Measurements from ENCODE around the gene MAP1LC3B2.

Gene MAP1LC3B2

GRCh38 chr12:116597886-116598285 lies 38.7 kb downstream of the MAP1LC3B2 start:
- DNase-seq, result no peak

- DNase-seq, result no peak
Observed at GRCh38 chr12:116598311-116599284, 39.4 kb downstream of the MAP1LC3B2 start.

- DNase-seq, result peak in 1 of 2 experiments; percentile 14
Observed at GRCh38 chr12:116599285-116600136, 40.3 kb downstream of the MAP1LC3B2 start.

GRCh38 chr12:116600959-116601918 lies 42.1 kb downstream of the MAP1LC3B2 start:
- DNase-seq, result no peak

GRCh38 chr12:116601933-116602810 lies 43.0 kb downstream of the MAP1LC3B2 start:
- DNase-seq, result no peak

GRCh38 chr12:116603546-116604177 lies 44.5 kb downstream of the MAP1LC3B2 start:
- DNase-seq, result peak; percentile 6 to 60

GRCh38 chr12:116604178-116604895 lies 45.2 kb downstream of the MAP1LC3B2 start:
- peak; percentile 61 to 74 for DNase-seq

- no peak for DNase-seq
Observed at GRCh38 chr12:116604951-116605641, 45.9 kb downstream of the MAP1LC3B2 start.

GRCh38 chr12:116606397-116606796 lies 47.2 kb downstream of the MAP1LC3B2 start:
- no peak for DNase-seq

- DNase-seq, result no peak
Observed at GRCh38 chr12:116607039-116607438, 47.9 kb downstream of the MAP1LC3B2 start.

GRCh38 chr12:116609319-116610114 lies 50.3 kb downstream of the MAP1LC3B2 start:
- DNase-seq, result no peak

- DNase-seq, result no peak
Observed at GRCh38 chr12:116610971-116611541, 51.9 kb downstream of the MAP1LC3B2 start.

- no peak for DNase-seq
Observed at GRCh38 chr12:116612436-116612835, 53.3 kb downstream of the MAP1LC3B2 start.

- no peak for DNase-seq
Observed at GRCh38 chr12:116613256-116613655, 54.1 kb downstream of the MAP1LC3B2 start.

GRCh38 chr12:116614194-116614915 lies 55.2 kb downstream of the MAP1LC3B2 start:
- DNase-seq, result no peak

GRCh38 chr12:116615141-116615861 lies 56.1 kb downstream of the MAP1LC3B2 start:
- no peak for DNase-seq

All from NCI-H187 (cell line).